ENCODE measurements around the gene MUSTN1.

Gene MUSTN1

GRCh38 chr3:52794612-52795099, 40.2 kb downstream of the MUSTN1 start, which contains the start of gene ITIH3:
ITIH3 (plus strand) TSS chr3:52794796; CDS start chr3:52794804, 8 bp downstream.
- Mint-ChIP-seq H3K27ac (no peak within 1 kb of the TSS), H3K36me3 (ENCODE audit: low read depth) (no peaks in the 10 kb centered on the region), H3K9me3 (no peaks in the 10 kb centered on the region), H3K4me1 (ENCODE audit: low read depth) (no peaks in the 10 kb centered on the region), H3K4me3 (no peak within 1 kb of the TSS), H3K27me3 (no peaks in the 10 kb centered on the region)
- no peak for DNase-seq

GRCh38 chr3:52793702-52794611, 40.9 kb downstream of the MUSTN1 start:
- H3K4me1 Mint-ChIP-seq (ENCODE audit: low read depth), result no peaks in the 10 kb centered on the region
- H3K27ac Mint-ChIP-seq, result no peak overlapping the region
- H3K36me3 Mint-ChIP-seq (ENCODE audit: low read depth), result no peaks in the 10 kb centered on the region
- H3K4me3 Mint-ChIP-seq, result no peak overlapping the region
- no peaks in the 10 kb centered on the region for H3K9me3 Mint-ChIP-seq
- DNase-seq, result no peak
- no peaks in the 10 kb centered on the region for H3K27me3 Mint-ChIP-seq

GRCh38 chr3:52792961-52793695, 41.7 kb downstream of the MUSTN1 start:
- H3K9me3 Mint-ChIP-seq, result no peaks in the 10 kb centered on the region
- no peaks in the 10 kb centered on the region for H3K27me3 Mint-ChIP-seq
- H3K4me1 Mint-ChIP-seq (ENCODE audit: low read depth), result no peaks in the 10 kb centered on the region
- no peak overlapping the region for H3K27ac Mint-ChIP-seq
- DNase-seq, result no peak
- H3K4me3 Mint-ChIP-seq, result no peak overlapping the region
- no peaks in the 10 kb centered on the region for H3K36me3 Mint-ChIP-seq (ENCODE audit: low read depth)

GRCh38 chr3:52792413-52792812, 42.4 kb downstream of the MUSTN1 start:
- Mint-ChIP-seq H3K27me3 (no peaks in the 10 kb centered on the region), H3K36me3 (ENCODE audit: low read depth) (no peaks in the 10 kb centered on the region), H3K9me3 (no peaks in the 10 kb centered on the region), H3K4me3 (no peak overlapping the region), H3K4me1 (ENCODE audit: low read depth) (no peaks in the 10 kb centered on the region), H3K27ac (no peak overlapping the region)
- no peak for DNase-seq

- Mint-ChIP-seq H3K4me3 (no peak overlapping the region), H3K27me3 (no peaks in the 10 kb centered on the region), H3K36me3 (ENCODE audit: low read depth) (no peaks in the 10 kb centered on the region), H3K9me3 (no peaks in the 10 kb centered on the region), H3K27ac (no peak overlapping the region), H3K4me1 (ENCODE audit: low read depth) (no peaks in the 10 kb centered on the region)
- no peak for DNase-seq
Measured at GRCh38 chr3:52791928-52792327, 42.9 kb downstream of the MUSTN1 start.

GRCh38 chr3:52791366-52791765, 43.5 kb downstream of the MUSTN1 start:
- no peaks in the 10 kb centered on the region for H3K4me1 Mint-ChIP-seq (ENCODE audit: low read depth)
- H3K4me3 Mint-ChIP-seq, result no peak overlapping the region
- no peaks in the 10 kb centered on the region for H3K36me3 Mint-ChIP-seq (ENCODE audit: low read depth)
- no peak overlapping the region for H3K27ac Mint-ChIP-seq
- no peaks in the 10 kb centered on the region for H3K9me3 Mint-ChIP-seq
- H3K27me3 Mint-ChIP-seq, result no peaks in the 10 kb centered on the region
- no peak for DNase-seq

GRCh38 chr3:52790741-52791140, 44.1 kb downstream of the MUSTN1 start:
- Mint-ChIP-seq H3K4me1 (ENCODE audit: low read depth) (no peaks in the 10 kb centered on the region), H3K27me3 (no peaks in the 10 kb centered on the region), H3K36me3 (ENCODE audit: low read depth) (no peaks in the 10 kb centered on the region), H3K9me3 (no peaks in the 10 kb centered on the region), H3K4me3 (no peak overlapping the region), H3K27ac (no peak overlapping the region)
- no peak for DNase-seq

- Mint-ChIP-seq H3K4me3 (no peak overlapping the region), H3K27me3 (no peaks in the 10 kb centered on the region), H3K9me3 (no peaks in the 10 kb centered on the region), H3K4me1 (ENCODE audit: low read depth) (no peaks in the 10 kb centered on the region), H3K36me3 (ENCODE audit: low read depth) (no peaks in the 10 kb centered on the region), H3K27ac (no peak overlapping the region)
- DNase-seq, result no peak
Measured at GRCh38 chr3:52790337-52790736, 44.5 kb downstream of the MUSTN1 start.

- H3K27ac Mint-ChIP-seq, result no peak overlapping the region
- H3K4me1 Mint-ChIP-seq (ENCODE audit: low read depth), result no peaks in the 10 kb centered on the region
- DNase-seq, result no peak
- H3K36me3 Mint-ChIP-seq (ENCODE audit: low read depth), result no peaks in the 10 kb centered on the region
- H3K4me3 Mint-ChIP-seq, result no peak overlapping the region
- no peaks in the 10 kb centered on the region for H3K9me3 Mint-ChIP-seq
- H3K27me3 Mint-ChIP-seq, result no peaks in the 10 kb centered on the region
Measured at GRCh38 chr3:52789746-52790040, 45.1 kb downstream of the MUSTN1 start.

- Mint-ChIP-seq H3K27me3 (no peaks in the 10 kb centered on the region), H3K27ac (no peak overlapping the region), H3K36me3 (ENCODE audit: low read depth) (no peaks in the 10 kb centered on the region), H3K4me1 (ENCODE audit: low read depth) (no peaks in the 10 kb centered on the region), H3K9me3 (no peaks in the 10 kb centered on the region), H3K4me3 (no peak overlapping the region)
- no peak for DNase-seq
Measured at GRCh38 chr3:52788890-52789745, 45.7 kb downstream of the MUSTN1 start.

- H3K4me1 Mint-ChIP-seq (ENCODE audit: low read depth), result no peaks in the 10 kb centered on the region
- no peak overlapping the region for H3K4me3 Mint-ChIP-seq
- H3K36me3 Mint-ChIP-seq (ENCODE audit: low read depth), result no peaks in the 10 kb centered on the region
- H3K27me3 Mint-ChIP-seq, result no peaks in the 10 kb centered on the region
- DNase-seq, result no peak
- H3K9me3 Mint-ChIP-seq, result no peaks in the 10 kb centered on the region
- no peak overlapping the region for H3K27ac Mint-ChIP-seq
Measured at GRCh38 chr3:52787672-52788625, 46.9 kb downstream of the MUSTN1 start.

GRCh38 chr3:52787246-52787645, 47.6 kb downstream of the MUSTN1 start:
- Mint-ChIP-seq H3K27me3 (peaks cover 5% of the 10 kb centered on the region), H3K27ac (no peak overlapping the region), H3K4me3 (no peak overlapping the region), H3K36me3 (ENCODE audit: low read depth) (no peaks in the 10 kb centered on the region), H3K9me3 (no peaks in the 10 kb centered on the region), H3K4me1 (ENCODE audit: low read depth) (no peaks in the 10 kb centered on the region)
- no peak for DNase-seq

- Mint-ChIP-seq H3K4me1 (ENCODE audit: low read depth) (no peaks in the 10 kb centered on the region), H3K27ac (no peak overlapping the region), H3K36me3 (ENCODE audit: low read depth) (no peaks in the 10 kb centered on the region), H3K9me3 (no peaks in the 10 kb centered on the region), H3K4me3 (no peak overlapping the region), H3K27me3 (peaks cover 11% of the 10 kb centered on the region)
- DNase-seq, result no peak
Measured at GRCh38 chr3:52786330-52787215, 48.2 kb downstream of the MUSTN1 start.
